HG03521 (cell line): ENCODE data around the gene PDCD7.

ENCODE experiments used
- ATAC-seq: cut with Tn5 transposase; IDR thresholded peaks from one replicate; pipeline ENCODE4 v1.9.1; 2021; ENCODE audit warnings: mild to moderate bottlenecking, moderate library complexity; ENCODE audit not compliant: unreplicated experiment

Gene PDCD7

GRCh38 chr15:65092911-65093792 lies 40.5 kb downstream of the PDCD7 start:
- ATAC-seq: no peak

- ATAC-seq: no peak
These were observed 41.5 kb downstream of the PDCD7 start for GRCh38 chr15:65091946-65092770.

GRCh38 chr15:65089206-65089824 lies 44.3 kb downstream of the PDCD7 start:
- no peak for ATAC-seq

GRCh38 chr15:65088643-65089021 lies 45.0 kb downstream of the PDCD7 start:
- no peak for ATAC-seq

- no peak for ATAC-seq
These were observed 45.5 kb downstream of the PDCD7 start for GRCh38 chr15:65087873-65088642.

GRCh38 chr15:65087411-65087810 lies 46.2 kb downstream of the PDCD7 start:
- ATAC-seq: no peak

- ATAC-seq: no peak
These were observed 46.9 kb downstream of the PDCD7 start for GRCh38 chr15:65086680-65087111.

GRCh38 chr15:65085990-65086679 lies 47.5 kb downstream of the PDCD7 start:
- no peak for ATAC-seq

GRCh38 chr15:65085207-65085753 lies 48.3 kb downstream of the PDCD7 start:
- ATAC-seq: no peak

GRCh38 chr15:65084500-65085206 lies 49.0 kb downstream of the PDCD7 start:
- ATAC-seq: no peak

- no peak for ATAC-seq
These were observed 50.3 kb downstream of the PDCD7 start for GRCh38 chr15:65083262-65083701.

GRCh38 chr15:65082303-65082953 lies 51.2 kb downstream of the PDCD7 start:
- ATAC-seq: no peak

GRCh38 chr15:65081758-65082157 lies 51.9 kb downstream of the PDCD7 start:
- no peak for ATAC-seq

- ATAC-seq: no peak
These were observed 52.3 kb downstream of the PDCD7 start for GRCh38 chr15:65081270-65081669.

- ATAC-seq: no peak
These were observed 54.0 kb downstream of the PDCD7 start for GRCh38 chr15:65079580-65079979.

GRCh38 chr15:65077981-65078352 lies 55.6 kb downstream of the PDCD7 start:
- ATAC-seq: no peak

GRCh38 chr15:65077291-65077980 lies 56.2 kb downstream of the PDCD7 start:
- no peak for ATAC-seq
